ENCODE results near the gene TACC2.

Gene TACC2

GRCh38 chr10:122297583-122297982 is 308.6 kb downstream of the TACC2 start:
- TF ChIP-seq CTCF (IDR thresholded peaks at IDR 0.05; ENCODE audit: insufficient read depth, low read length, missing control alignments) = no peak
- DNase-seq (ENCODE audit: low read depth, low spot score) = no peak
- ChIA-PET CTCF (interaction anchor here (0.8 to 8.6 kb wide), 20 partner anchors 9 to 407 kb away, joined by 3 to 203 read pairs (median 10); no protein-coding TSS in a partner anchor), POLR2A (no interaction called here)
- H3K4me3 ChIP-seq (ENCODE audit: low read depth, low read length) = no peak overlapping the region

DNA sequence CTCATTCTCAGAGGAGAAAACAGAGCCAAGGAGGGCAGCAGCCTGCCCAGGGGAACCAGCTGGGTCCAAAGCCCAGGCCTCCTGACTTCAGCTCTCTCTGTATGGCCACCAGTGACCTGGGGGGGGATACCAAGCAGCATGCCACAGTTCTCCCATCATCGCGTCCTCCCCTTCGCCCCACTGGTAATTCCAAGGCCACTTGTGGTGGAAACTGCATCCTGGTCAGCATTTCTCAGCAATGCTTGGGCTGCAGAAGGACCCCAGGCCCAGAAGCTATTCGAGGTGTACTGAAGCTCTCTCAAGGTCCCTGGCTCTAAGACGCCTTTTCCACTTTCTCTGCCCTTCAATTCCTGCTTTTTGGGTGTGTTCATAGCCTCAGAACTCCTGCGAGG is 309.2 kb downstream of the TACC2 start:
- POLR2A ChIA-PET = interaction anchor here (0.9 to 1.2 kb wide), 2 partner anchors 10 to 174 kb away, joined by 3 read pairs; no protein-coding TSS in a partner anchor
- no peak overlapping the region for H3K4me3 ChIP-seq (ENCODE audit: low read depth, low read length)
- no peak for TF ChIP-seq CTCF (IDR thresholded peaks at IDR 0.05; ENCODE audit: insufficient read depth, low read length, missing control alignments)
- DNase-seq (ENCODE audit: low read depth, low spot score) = no peak
- CTCF ChIA-PET = interaction anchor here (1.0 to 8.6 kb wide), 40 partner anchors 9 to 408 kb away, joined by 3 to 203 read pairs (median 6); partner anchors contain the start of genes BTBD16, DMBT1 and HTRA1

DNA sequence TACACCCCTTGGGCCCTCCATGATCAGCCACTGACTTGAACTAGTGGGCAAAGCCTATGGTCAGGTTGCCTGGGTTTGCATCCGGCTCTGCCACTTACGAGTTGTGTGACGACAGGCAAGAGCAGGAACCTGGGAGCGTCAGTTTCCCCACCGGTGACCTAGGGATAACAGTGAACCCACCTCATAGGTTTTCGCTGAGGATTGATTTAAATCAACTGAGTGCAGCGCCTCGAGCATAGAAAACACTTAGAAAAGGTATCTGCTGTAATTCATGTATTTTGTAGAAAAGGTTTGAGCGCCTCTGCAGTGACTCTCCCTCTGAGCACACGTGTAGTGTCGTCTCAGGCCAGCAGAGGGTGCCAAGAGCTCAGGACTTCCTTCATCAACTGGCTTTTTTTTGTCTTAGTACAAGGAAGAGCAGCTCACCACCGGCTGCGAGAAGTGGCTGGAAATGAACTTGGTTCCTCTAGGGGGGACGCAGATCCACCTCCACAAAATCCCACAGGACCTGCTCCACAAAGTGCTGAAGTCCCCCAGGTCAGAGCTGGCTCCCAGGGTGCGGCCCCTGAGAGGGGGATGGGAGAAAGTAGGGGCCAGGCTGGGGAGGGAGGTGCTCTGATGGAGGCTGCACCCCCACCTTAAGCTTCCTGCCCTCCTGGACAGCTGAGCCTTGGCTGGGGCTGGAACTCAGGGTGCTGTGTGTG is 309.8 kb downstream of the TACC2 start:
- peak overlapping the region; percentile 43 for H3K4me3 ChIP-seq (ENCODE audit: low read depth, low read length)
- ChIA-PET POLR2A (interaction anchor here (0.9 to 1.2 kb wide), 3 partner anchors 9 to 173 kb away, joined by 3 read pairs; no protein-coding TSS in a partner anchor), CTCF (interaction anchor here (0.6 to 8.6 kb wide), 60 partner anchors 8 to 1356 kb away, joined by 3 to 203 read pairs (median 5); partner anchors contain the start of genes BTBD16, DMBT1, HTRA1 and PLEKHA1)
- TF ChIP-seq CTCF (IDR thresholded peaks at IDR 0.05; ENCODE audit: insufficient read depth, low read length, missing control alignments) = peak; percentile 89
- no peak for DNase-seq (ENCODE audit: low read depth, low spot score)

DNA sequence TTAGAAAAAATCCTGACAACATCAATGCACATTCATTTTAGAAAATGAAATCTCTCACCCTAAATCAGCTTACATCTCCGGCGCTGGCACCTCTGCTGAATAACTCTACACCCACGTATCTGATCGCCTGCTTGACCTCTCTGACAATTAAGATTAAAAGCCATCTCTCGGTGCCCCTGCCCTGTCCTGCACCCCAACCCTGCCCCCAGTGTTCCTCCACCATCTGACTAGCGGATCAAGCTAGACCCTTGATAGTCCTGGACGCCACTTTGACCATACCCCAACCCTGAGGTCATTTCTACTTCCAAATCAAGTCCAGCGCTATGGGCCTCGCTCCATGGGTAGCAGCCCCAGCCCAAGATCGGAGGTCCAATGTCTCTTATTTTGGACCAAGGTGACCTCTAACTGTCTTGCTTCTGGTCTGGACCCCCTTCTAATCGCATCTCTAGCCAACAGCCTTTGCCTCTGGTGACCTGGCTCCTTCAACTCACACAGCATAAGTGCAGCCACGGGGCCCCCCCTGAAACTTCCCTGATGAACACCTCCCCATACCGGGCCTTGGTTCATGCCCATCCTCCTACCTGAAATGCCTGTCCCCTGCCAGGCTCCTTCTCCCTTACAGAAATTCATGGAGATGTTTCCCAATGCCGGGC is 310.6 kb downstream of the TACC2 start:
- no peak for TF ChIP-seq CTCF (IDR thresholded peaks at IDR 0.05; ENCODE audit: insufficient read depth, low read length, missing control alignments)
- ChIA-PET POLR2A (interaction anchor here (0.9 to 1.2 kb wide), 2 partner anchors 25 to 172 kb away, joined by 3 read pairs; no protein-coding TSS in a partner anchor), CTCF (interaction anchor here (0.6 to 8.6 kb wide), 60 partner anchors 7 to 1356 kb away, joined by 3 to 203 read pairs (median 5); partner anchors contain the start of genes BTBD16, DMBT1, HTRA1 and PLEKHA1)
- no peak for DNase-seq (ENCODE audit: low read depth, low spot score)
- H3K4me3 ChIP-seq (ENCODE audit: low read depth, low read length) = no peak overlapping the region

DNA sequence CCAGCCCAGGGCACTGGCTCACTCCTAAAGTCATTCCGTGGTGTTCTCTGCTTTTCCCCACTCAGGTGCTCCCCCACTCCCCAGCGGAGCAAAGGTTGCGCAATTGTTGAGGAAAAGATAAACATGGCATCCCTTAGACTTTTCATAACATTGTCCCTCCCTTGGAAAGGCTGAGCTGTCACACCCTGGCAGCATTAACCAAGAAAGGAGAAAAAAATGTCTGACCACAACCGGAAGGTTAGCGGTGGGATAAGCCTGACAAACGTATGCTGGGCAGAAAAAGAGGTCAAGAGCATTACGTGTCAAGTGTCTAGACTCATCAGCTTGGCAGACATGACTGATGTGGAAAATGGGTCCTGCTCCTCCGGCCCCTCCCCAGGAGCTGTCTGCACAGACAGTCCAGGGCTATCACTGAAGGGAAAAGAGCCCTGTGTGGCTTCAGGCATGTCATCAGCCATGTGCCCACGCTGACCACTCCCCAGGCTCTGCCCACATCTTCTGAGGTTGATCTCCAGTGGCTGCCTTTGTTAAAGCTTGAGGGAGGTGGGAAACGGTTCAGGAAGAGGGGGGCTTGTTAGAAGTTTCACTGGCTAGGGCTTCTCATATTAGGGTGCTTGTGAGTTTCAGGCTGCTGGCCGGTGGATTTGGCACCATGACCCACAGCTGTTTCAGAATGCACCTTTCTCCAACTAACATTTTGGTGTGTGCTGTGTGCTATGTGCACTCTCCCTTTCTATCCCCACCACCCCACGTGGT is 312.3 kb downstream of the TACC2 start:
- no peak for DNase-seq (ENCODE audit: low read depth, low spot score)
- TF ChIP-seq CTCF (IDR thresholded peaks at IDR 0.05; ENCODE audit: insufficient read depth, low read length, missing control alignments) = no peak
- POLR2A ChIA-PET = interaction anchor here (0.6 to 1.2 kb wide), 2 partner anchors 168 to 289 kb away, joined by 3 read pairs; no protein-coding TSS in a partner anchor
- CTCF ChIA-PET = interaction anchor here (0.6 to 8.7 kb wide), 12 partner anchors 10 to 405 kb away, joined by 3 to 89 read pairs (median 4); no protein-coding TSS in a partner anchor
- H3K4me3 ChIP-seq (ENCODE audit: low read depth, low read length) = no peak overlapping the region
